GM21786 (cell line): ENCODE data around the gene NTRK3.

Experiments
- ATAC-seq: cut with Tn5 transposase; IDR thresholded peaks from one replicate; pipeline ENCODE4 v1.9.1; 2021; ENCODE audit not compliant: unreplicated experiment

The NTRK3 gene

DNA sequence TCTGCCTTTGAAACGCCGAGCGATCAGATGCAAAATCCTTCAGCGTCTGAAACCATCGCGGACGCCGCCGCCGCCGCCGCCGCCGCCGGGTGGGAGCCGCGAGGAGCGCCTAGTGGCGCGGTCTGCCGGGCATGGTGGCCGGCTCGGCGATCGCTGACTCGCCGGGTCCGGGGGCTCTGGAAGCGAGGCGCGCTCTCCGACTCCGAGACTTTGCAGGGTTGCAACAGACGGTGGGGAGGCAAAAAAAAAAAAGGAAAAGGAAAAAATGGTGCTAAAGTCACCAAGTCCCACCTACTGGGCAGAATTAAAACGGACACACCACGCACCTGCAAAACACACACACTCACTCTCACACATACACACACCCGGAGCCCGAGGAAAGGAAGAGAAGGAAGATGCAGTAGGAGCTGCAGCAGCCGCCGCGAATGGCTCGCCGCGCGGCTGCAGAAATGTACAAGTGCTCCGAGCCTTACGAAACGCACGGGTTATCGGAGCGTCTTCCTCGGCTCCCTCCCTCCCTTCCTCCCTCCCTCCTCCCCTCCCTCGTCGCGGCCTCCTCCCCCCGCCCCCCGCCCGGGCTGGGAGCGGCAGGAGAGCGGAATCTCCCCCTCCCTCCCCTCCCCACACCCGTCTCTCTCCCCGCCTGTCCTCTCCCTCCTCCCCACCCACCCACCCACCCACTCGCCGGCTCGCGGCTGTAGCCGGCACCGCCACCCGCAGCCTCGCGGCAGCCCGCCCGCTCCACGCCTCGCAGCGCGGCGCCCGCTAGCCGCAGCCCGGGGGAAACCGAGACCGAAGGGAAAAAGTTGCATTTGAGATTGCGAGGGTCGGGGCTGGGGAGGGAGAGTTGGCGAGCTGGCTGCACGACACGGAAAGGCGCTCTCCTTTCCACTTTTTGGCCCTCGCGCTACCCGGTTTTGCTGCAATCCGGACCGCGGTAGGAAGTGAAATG lies at the start of gene NTRK3:
Gene NTRK3, minus strand, starts transcription at position 461 of the 952 bp plus-strand sequence. CDS start 586 bp downstream, outside the sequence.
- ATAC-seq: no peak

DNA sequence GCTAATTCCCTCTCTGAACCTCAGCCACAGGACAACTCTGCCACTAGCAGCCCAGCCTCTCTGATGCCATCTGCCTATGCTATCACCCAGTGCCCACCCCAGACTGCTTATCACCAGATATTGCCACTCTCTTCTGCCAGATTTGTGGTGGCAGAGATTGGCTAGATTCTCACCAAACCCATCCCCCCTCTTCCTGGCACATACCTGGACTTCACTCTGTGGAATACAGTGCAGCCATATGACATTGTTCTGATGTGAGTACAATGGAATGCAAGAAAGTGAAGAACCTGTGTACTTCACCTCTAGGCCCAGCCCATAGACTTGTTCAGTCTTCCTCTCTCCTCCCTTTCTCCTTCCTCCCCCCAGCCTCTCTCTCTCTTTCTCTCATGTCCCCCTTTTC lies 46.9 kb upstream of the NTRK3 start:
- ATAC-seq: no peak

DNA sequence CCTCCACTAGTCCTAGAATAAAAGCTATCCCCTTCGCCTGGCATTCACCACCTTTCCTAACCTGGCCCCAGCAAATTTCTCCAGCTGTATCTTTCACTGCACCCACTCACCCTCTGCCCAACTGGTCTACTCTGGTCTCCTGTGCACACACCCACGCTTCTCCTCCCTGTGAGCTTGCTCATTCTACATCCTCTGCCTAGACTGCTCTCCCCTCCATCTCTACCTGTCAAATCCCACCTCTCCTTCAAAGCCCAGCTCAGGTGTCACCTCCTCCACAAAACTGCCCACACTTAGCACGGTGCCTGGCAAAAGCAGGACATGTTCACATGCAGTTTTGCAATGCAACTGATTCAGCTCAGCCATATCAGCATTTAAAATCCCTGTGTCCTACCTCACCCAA lies 45.8 kb upstream of the NTRK3 start:
- ATAC-seq: no peak

DNA sequence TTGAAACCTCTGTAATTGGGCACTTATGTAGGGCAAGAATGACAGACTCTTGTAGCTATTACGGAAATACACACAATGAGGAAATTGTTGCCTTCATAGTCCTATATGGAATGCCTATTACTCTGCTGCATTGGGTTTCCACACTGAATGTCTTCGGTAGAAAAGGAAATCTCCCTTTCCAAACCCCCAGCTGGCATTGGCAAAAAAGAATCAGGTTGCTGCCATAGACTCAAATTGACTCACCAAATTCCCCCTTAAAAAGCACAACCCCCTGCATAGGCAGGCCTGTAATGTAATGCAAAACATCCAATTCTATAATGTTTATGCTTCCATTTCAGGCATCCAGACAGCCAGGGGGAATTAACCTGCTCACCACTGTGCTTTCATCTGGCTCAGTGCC lies 44.8 kb upstream of the NTRK3 start:
- ATAC-seq: no peak

DNA sequence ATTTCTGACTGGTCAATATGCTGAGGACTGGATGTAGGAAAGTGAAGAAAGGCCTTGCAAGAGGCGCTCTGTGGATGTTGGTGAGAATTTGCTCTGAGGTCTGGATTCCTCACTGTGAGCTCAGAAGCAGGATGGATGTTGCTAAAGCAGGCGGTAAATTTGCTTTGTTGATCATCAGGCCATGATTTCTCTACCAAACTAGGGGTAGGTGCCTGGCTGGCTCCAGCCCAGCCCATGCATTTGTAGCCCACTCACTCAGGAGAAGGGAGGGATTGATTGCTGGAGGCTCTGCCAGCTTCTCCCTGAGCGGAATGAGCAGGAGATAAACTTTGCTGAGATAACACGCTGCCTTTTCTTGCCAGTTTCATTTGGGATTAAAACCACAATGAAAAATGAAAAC lies 44.3 kb upstream of the NTRK3 start:
- no peak for ATAC-seq

DNA sequence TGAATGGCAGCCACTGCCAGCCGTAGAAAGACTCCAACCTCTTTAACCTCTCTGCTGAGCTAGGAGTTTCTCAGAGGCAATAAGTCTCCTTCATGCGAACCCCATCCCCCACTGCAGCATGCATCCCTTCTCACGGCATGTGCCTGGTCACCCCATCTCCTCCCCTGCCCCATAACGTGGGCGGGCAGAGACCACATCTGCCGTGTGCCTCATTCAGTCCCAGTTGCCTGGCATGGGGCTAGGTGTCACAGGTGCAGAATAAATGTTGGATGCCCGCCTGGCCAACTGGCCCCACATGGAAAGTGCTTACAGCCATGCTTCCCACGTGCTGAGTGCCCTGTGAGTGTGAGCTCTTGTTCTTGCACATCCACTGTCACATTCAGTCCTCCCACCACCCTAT lies 43.5 kb upstream of the NTRK3 start:
- no peak for ATAC-seq

DNA sequence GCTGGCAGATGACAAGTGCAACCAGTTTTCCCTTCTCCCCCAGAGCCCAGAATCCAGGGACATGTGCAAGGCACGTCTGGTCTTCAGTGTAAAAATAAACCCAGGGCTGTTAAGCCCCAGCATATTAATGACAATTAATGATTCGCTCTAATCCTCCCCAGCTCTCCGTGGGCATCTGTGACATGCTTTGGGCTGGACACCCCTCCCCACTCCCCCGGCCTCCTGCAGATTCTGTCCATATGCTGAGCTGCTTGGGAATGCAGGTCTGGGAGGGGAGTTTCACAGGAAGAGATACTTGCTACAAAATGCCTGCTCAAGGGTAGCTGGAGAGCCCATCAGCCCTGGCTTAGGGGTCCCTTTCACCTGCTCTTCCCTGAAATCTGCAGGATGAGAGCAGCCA lies 43.0 kb upstream of the NTRK3 start:
- ATAC-seq: no peak

DNA sequence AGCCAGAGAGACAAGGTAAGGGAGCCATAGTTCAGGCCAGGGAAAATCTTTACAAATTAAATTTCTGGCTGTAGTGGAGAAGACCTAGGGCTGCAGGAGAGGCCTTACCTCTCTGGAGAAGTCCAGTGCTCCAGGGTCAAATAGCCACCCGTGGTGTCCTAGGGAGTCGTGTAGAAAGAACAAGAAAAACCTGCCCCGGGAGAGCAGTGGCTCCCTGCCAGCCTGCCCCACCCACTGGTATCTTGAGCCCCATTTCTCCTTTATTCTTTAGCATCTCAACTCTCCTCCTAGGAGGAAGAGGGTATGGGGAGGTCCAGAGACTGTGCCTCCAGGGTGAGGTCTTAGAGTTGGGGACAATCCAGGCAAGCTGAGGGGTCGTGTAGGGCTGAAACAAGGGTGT lies 32.1 kb upstream of the NTRK3 start:
- no peak for ATAC-seq

DNA sequence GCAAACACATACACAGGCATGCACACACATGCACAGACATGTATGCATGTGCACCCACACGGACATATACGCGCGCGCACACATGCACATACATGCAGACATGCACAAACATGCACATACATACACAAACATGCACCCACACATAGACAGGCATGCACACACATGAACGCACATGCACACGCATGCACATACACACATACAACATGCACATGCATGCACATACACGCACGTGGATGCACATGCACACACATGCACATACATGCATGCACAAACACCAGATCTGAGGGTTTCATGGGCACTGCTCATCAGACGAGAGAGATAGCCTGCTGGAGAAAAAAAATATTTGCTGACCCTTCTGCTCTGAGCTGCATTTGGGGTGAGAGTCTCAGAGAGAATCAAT lies 31.7 kb upstream of the NTRK3 start:
- no peak for ATAC-seq

DNA sequence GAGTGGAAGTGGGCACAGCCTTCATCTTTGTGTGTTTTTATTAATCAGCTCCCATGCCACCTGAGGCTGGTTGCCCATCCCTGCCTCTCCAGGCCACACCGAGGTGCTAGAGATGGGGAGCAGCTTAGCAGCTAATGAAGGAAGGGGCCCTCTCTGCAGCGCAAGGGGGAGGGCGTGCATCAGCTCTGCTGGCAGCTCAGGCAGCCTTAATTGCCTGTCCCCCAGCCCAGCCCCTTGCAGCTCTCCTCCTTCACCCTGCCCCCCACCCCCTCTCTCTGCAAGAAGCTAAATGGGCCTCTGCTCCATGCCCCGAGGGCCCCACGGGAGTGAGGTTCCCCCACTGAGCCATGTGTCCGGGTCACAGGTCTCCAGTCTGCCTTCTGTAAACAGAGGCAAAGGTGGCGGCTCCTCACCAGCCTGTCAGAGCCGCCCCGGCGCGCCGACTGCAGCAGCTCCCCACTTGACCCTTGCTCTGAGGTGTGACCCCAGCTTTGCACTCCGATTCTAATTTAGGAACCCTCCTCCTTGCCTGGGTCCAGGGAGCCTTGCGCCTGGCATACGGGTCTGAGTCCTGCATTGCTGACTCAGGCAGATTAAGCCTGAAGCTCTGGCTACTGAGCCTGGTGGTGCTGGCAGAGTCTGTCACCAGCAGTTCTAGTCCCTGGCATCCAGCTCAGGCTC lies 27.9 kb upstream of the NTRK3 start:
- ATAC-seq: no peak

DNA sequence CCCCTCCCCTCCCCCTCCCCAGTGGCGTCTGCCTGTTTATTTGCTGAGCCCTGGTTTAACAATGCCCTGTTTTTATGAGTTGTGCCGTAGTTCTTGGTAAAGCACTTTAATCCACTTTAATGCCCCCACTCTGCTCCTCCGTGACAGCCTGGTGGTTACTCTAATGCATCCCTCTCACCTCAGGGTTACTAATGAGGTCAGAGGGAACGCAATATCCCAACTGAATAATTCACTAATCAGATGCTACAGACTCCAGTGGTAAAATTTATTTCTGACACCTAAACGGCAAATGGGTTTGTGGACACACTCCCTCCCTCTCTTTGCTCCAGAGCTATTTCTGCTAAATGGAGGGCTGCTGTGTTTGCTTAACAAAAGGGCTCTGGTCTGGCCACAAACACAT lies 26.1 kb upstream of the NTRK3 start:
- ATAC-seq: no peak

DNA sequence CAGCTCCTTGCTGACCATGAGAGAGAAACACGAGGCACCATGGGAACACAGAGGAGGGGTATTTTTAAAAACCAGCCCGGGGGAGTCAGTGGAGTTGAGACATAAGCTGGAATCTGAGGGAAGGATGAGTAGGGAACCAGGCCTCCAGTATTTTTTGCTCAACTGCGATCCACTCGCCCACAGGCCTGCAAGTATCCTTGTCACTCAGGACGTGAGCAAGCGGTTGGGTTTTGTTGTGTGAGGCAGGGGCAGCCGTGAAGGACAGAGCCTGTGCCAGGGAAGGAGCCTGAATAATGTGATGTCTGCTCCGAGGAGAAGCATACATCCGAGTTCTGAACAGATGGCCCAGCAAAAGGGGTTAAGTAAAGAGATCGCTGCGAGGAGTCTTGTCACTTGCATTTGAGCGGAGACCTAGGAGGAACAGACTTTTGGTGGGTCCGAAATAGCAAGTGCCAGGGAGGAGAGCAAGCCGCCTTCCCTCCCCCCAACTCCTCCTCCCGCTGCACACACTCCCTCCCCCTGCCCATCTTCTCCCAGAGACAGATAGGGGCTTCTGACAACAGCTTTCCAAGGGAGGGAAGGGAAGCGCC lies 20.4 kb upstream of the NTRK3 start:
- no peak for ATAC-seq

DNA sequence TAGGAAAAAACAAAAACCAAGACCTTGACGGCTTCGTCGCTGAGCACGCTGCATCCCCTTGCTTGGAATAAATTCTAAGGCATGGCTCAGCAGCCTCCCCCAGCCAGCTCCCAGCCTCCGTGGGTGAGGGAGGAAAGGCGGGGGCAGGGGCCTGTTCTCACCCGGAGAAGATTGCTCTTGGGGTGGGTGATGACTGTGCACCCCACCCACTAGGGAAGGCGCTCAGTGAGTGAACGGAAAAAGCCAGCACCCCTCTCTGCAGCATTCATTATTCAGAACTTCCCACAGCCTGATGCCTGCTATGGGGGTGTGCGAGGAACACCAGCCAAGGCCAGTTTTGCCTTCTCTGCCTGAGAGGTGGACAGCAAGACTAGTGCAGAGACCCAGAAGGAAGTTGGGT lies 19.3 kb upstream of the NTRK3 start:
- no peak for ATAC-seq

DNA sequence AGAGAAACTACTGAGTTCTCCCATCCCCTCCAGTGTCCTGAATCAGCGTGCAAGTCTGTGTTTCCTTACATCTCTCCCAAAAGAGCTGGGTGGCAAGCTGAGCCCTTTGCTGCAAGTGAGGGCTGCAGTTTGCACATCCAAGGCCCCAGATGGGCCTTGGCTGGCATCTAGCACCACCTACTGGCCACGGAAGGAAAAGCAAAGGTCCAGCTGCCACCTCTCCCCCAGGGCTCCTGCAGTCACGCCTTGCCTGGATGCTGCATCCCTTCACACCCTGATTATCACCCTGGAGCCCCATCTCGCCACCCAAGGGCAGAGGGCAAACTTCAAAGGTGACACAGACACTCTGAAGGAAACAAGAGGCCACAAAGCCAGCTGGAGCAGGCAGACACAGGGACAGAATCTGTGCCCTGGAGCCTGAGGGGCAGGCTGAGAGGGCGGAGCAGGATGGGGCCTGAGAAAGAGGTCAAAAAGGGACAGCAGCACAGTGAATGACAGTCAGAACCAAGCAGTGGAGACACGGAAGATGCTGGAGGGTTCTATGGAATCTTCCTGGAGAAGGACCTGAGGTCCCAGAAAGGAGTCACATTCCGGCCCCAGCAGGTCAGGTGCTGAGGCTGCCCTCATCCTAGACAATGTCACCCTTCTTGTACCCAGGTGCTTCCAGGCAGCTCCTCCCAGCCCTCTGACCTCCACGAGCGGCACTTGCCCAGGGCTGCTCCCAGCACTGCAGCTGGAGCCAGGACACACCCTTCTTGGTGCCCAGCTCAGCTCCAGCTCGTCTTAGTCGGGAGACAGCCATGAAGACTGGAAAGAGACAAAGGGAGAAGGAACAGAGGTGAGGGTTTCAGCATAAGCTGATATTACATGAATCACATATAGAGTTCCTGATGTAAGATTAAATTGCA lies 18.3 kb upstream of the NTRK3 start:
- peak; percentile 86 for ATAC-seq

DNA sequence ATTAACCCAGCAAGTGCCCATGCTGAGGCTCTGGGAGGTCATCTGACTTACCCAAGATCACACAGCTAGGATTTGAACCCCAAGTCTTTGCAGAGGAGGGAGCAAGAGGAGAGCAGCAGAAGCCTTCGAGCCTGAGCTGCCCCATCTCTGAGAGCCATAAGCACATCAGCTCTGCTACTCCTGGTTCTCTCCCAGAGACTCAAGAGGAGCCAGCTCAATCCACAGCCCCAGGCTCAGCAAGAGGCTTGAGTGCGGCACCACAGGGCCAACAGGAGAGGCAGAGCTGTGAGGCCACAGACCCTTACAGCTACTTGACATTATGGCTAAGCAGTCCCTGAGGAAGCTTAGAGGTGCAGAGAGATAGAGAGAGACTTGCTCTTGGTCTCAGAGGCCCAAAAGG lies 15.9 kb upstream of the NTRK3 start:
- no peak for ATAC-seq

DNA sequence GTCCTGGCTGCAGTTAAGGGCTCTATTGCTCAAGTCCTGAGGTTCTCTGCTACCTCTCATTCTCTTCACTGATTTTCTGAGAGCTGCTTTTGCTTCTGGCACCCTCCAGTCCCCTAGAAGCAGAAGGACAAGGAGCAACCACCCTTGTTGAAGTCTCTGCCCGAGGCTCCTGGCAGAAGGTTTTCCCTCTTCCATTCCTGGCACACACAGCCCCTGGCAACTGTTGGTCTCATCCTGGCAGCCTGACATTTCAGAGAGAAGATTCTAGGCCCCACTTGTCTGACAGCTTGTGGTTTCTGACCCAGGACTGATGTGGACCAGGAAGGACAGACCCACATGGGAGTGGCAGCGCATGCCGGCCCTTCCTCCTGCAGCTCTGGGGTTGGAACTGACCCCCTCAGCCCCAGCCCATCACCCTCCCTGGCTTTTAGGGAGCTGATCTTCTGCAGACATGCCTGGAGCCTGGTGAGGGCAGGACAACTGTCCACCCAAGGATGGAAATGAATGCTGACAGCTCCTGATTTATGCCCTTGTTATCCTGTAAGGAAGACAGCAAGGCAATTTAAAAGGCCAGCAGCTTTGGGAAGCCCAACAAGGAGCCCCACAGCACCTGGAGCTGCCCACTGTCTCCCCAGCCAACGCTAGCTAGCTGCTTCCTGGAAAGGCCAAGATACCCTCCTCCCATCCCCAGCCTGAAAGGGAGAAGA lies 13.0 kb upstream of the NTRK3 start:
- ATAC-seq: no peak

DNA sequence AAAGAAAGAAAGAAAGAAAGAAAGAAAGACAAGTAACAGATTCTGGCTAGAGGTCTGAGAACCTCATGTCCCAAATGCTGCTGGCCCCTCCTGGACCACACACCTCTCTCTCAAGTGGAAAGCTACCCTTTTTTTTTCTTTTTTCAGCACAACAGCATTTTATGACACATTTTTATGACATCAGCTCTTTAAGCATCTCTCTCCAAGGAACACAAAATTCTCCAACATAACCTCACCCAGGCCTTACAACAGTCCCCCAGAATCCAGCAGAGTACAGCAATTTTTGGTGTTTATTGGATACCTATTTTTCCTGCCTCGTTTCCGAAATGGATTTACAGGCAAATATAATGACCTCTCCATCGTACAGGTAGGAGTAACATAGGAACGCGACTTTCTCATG lies 11.2 kb upstream of the NTRK3 start:
- ATAC-seq: no peak

DNA sequence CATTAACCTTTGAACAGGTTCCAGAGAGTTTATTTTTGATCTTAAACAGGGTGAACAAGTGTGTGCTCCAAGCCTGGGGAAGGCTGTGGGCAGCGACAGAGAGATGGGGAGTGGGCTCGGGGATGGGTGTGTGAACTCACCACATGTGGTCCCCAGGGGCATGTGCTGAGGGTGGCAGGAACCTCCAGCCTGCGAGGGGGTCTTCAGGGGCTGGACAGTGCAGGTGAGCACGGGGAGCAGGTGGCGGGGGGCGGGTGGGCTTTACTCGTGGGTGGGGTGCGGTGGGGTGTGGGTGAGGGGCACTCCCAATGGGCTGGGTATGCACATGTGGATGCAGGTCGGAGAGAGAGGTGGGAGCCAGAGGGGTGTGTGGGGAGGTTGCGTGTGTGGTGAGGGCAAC lies 9.6 kb upstream of the NTRK3 start:
- no peak for ATAC-seq

DNA sequence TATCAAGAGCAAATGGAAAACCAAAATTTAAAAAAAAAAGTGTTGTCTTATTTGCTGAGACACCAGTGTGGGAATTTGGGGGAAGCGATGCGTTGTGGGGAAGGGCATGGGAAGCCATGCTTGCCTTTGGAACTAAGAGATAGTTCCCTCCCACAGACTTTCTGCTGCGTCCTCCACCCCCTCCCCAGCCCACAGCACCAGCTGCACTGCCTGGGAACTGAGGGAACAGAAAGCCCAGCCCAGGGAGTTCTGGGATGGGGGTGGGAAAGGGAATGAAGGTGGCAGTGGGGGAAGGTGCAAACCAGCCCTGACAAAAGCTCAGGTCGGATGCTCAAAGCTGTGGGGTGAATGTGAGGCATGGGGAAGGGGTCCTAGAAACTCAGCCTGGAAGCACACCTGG lies 8.1 kb upstream of the NTRK3 start:
- ATAC-seq: no peak

DNA sequence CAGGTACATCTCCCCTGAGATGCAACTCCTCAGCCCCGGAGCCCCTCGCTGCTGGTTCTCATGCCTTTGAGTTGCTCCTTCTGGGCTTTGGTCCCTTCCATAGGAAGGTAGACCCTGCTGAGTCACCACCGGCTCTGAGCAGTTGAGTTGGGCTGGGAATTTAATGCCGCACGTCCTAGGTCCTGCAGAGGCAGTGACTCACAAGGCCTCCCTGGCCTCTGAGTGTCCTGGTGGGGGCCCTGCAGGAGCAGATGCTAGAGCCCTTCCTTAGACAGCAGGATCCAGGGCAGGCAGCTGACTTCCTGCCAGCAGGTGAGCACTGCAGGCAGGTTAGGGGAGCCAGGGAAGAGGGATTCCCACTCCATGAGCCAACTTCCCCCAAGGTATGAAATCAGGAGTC lies 5.5 kb upstream of the NTRK3 start:
- no peak for ATAC-seq
